ENCODE measurements around the gene ME3. TPM values are rescaled to one million over a fixed set of nuclear protein-coding genes. Genes with fewer than 3 reads are reported as not detected.

ME3 gene
- total RNA-seq, 2 donors from 2014 or later: 62.4 to 62.5 TPM

DNA sequence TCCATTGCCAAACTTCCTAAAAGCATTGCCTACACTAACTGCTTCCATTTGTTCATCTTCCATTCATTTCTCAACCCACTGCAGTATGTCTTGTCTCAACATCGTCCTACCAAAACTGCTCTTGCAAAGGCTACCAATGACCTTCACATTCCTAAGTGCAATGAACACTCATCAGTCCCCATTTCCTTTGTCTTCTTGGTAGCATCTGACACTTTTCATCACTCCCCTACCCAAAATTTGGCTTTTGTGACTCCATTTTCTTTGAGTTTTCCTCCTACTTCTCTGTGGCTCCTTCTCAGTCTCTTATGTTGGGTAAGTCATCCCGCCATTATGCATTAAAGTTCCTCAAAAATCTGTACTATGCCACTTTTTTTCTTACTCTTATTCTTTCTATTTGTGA is 162.3 kb downstream of the ME3 start:
- H3K9me3 ChIP-seq: no peaks in the 10 kb centered on the region
- DNase-seq (ENCODE audit: low spot score): no peak
- H3K4me3 ChIP-seq: no peak overlapping the region
- TF ChIP-seq, protein P1, sequence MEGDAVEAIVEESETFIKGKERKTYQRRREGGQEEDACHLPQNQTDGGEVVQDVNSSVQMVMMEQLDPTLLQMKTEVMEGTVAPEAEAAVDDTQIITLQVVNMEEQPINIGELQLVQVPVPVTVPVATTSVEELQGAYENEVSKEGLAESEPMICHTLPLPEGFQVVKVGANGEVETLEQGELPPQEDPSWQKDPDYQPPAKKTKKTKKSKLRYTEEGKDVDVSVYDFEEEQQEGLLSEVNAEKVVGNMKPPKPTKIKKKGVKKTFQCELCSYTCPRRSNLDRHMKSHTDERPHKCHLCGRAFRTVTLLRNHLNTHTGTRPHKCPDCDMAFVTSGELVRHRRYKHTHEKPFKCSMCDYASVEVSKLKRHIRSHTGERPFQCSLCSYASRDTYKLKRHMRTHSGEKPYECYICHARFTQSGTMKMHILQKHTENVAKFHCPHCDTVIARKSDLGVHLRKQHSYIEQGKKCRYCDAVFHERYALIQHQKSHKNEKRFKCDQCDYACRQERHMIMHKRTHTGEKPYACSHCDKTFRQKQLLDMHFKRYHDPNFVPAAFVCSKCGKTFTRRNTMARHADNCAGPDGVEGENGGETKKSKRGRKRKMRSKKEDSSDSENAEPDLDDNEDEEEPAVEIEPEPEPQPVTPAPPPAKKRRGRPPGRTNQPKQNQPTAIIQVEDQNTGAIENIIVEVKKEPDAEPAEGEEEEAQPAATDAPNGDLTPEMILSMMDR (IDR thresholded peaks at IDR 0.05): no peak
- no peak for ATAC-seq (ENCODE audit: insufficient number of reproducible peaks, low FRiP score, low read depth)
- H3K27ac ChIP-seq: no peak overlapping the region
- peaks cover 4 to 19% of the 10 kb centered on the region in 2 donors for H3K4me1 ChIP-seq (ENCODE audit: control insufficient read depth in 1 of 2, low read depth in 2 of 2)
- no peaks in the 10 kb centered on the region for H3K27me3 ChIP-seq (replicated peaks; ENCODE audit: insufficient read depth)
- no peaks in the 10 kb centered on the region for H3K36me3 ChIP-seq

DNA sequence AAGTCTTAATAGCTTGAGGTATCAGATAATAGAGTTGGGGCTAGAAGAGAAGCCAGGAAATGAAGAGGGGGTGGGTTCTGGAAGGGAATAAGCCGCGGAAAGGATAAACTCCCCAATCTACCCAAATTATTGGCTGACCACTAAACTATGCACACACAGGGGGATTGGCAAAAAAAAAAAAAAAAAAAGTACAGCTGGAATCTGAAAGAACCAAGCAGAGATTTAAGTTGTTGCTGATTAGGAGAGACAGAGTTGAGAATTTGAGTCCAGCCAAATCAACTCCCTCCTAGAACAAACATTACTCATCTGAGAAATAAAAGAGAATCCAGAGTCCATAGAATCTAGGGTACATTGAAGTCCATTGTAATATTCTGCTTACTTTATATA is 162.8 kb downstream of the ME3 start:
- H3K27me3 ChIP-seq (replicated peaks; ENCODE audit: insufficient read depth): no peaks in the 10 kb centered on the region
- H3K4me3 ChIP-seq: no peak overlapping the region
- no peaks in the 10 kb centered on the region for H3K36me3 ChIP-seq
- peaks cover 4 to 17% of the 10 kb centered on the region in 2 donors for H3K4me1 ChIP-seq (ENCODE audit: control insufficient read depth in 1 of 2, low read depth in 2 of 2)
- DNase-seq (ENCODE audit: low spot score) (no peak), ATAC-seq (ENCODE audit: insufficient number of reproducible peaks, low FRiP score, low read depth) (no peak)
- no peaks in the 10 kb centered on the region for H3K9me3 ChIP-seq
- no peak overlapping the region for H3K27ac ChIP-seq
- TF ChIP-seq, protein P1 (IDR thresholded peaks at IDR 0.05): no peak

DNA sequence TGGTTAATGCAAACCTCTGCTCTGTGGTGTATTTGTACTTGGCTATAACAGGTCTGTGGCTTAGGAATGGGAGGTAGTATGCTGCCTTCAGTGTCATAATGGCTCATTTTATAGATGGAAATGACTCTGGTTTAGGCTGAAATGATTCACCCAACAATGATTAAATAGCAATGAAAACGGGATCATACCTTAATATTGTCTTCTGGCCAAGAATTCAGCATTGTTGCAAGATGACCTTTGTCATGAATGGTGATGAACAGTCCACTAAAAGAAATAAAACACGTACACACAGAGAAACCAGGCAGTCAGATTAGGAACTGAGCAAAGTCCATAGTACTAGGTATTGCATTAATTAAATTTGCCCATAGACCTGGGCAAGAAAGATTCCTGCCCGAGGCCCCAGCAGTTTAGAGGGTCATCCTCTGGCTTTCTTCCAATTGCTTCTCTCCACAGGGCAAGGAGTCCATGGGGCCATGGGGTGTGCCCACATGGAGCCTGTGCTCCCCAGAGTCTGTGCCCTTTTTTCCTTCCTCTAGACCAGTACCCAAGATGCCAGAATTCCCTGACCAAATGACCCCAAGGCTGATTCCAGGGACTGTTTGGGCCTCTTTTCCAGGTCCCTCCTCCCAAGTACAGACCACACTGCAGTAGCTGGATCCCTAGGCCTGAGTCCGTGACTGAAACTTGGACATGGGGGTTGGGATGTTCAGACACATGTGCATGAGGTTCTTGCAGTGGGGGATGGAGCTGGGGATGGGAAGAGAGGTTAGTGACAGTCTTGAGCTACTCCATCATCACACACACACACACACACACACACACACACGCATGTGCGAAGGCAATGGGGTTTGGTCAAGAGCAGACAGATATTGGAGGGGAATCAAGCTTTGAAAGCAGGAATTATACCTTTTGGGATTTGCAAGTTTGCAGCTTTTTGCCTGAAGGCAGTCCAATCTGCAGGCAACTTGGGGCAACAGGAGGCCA is 163.5 kb downstream of the ME3 start:
- Histone ChIP-seq H3K36me3 (no peaks in the 10 kb centered on the region), H3K9me3 (no peaks in the 10 kb centered on the region), H3K27ac (no peak overlapping the region), H3K4me3 (no peak overlapping the region), H3K27me3 (replicated peaks; ENCODE audit: insufficient read depth) (no peaks in the 10 kb centered on the region), H3K4me1 (ENCODE audit: control insufficient read depth in 1 of 2, low read depth in 2 of 2) (peaks cover 4 to 17% of the 10 kb centered on the region in 2 donors)
- DNase-seq (ENCODE audit: low spot score) (no peak), ATAC-seq (ENCODE audit: insufficient number of reproducible peaks, low FRiP score, low read depth) (no peak)
- TF ChIP-seq, protein P1 (IDR thresholded peaks at IDR 0.05): no peak

DNA sequence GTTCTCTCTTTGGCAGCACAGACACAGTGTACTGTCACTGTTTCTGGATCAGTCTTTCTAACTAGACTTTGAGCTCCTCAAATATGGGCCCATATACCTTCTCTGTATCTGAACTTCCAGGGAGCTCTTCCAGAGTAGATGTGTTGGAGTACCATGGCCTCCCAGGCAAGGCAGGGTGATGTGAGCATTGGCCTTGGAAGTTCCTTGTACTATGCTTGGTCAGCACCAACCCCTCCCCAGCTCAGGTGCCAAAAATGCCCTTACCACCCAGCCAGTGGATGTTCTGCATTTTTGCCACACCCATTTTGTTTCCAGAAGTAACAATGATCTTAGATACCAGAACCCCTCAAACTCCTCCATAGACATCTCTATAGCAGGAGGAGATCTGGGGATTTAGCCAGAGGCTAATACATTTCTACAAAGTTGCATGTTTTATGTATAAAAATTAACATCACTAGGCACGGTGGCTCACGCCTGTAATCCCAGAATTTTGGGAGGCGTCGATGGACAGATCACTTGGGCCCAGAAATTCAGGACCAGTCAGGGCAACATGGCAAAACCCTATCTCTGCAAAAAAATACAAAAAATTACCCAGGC is 165.1 kb downstream of the ME3 start:
- ATAC-seq (ENCODE audit: insufficient number of reproducible peaks, low FRiP score, low read depth) (no peak), DNase-seq (ENCODE audit: low spot score) (no peak)
- no peaks in the 10 kb centered on the region for H3K36me3 ChIP-seq
- no peaks in the 10 kb centered on the region for H3K27me3 ChIP-seq (replicated peaks; ENCODE audit: insufficient read depth)
- H3K9me3 ChIP-seq: no peaks in the 10 kb centered on the region
- no peak overlapping the region for H3K27ac ChIP-seq
- peaks cover 4 to 17% of the 10 kb centered on the region in 2 donors for H3K4me1 ChIP-seq (ENCODE audit: control insufficient read depth in 1 of 2, low read depth in 2 of 2)
- H3K4me3 ChIP-seq: no peak overlapping the region
- TF ChIP-seq, protein P1 (IDR thresholded peaks at IDR 0.05): no peak

DNA sequence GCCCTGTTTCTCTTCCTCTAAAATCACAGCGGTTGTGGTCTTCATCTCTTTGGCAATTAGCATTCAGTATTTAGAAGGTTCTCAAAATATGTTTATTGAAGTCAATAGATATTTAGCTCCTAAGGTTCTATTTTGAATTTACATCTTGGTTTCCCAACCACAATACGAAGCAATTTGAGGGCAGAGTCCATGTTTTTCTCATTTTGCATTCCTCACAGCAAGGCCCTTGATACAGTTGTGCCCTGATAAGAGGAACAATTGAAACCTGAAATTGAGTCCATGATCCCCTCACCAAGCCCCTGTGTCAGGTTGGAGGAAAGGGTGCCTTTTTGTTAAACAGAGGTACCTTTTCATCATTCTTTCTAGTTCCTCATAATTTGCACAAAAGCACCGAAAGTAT is 166.2 kb downstream of the ME3 start:
- no peak overlapping the region for H3K27ac ChIP-seq
- peaks cover 1 to 13% of the 10 kb centered on the region in 2 donors for H3K4me1 ChIP-seq (ENCODE audit: control insufficient read depth in 1 of 2, low read depth in 2 of 2)
- no peak overlapping the region for H3K4me3 ChIP-seq
- DNase-seq (ENCODE audit: low spot score) (no peak), ATAC-seq (ENCODE audit: insufficient number of reproducible peaks, low FRiP score, low read depth) (no peak)
- no peaks in the 10 kb centered on the region for H3K9me3 ChIP-seq
- no peaks in the 10 kb centered on the region for H3K36me3 ChIP-seq
- TF ChIP-seq, protein P1 (IDR thresholded peaks at IDR 0.05): no peak
- H3K27me3 ChIP-seq (replicated peaks; ENCODE audit: insufficient read depth): no peaks in the 10 kb centered on the region

Measured in thoracic aorta (tissue), 2 donors.